Keratinocyte (primary cell): ENCODE data around the gene S1PR3.

Source experiments
- EZH2 ChIP-seq: IDR thresholded peaks from one replicate; pipeline ENCODE4 v1.6.1; 2012; ENCODE audit warnings: inconsistent platforms, mild to moderate bottlenecking, low read length, moderate library complexity
- TF ChIP-seq, protein P1 (sequence below), 3 experiments: IDR thresholded peaks in 1 of 3; conservative IDR thresholded peaks in 1 of 3; optimal IDR thresholded peaks in 1 of 3; 2 replicates in 2 of 3; 3 replicates in 1 of 3; pipeline versions ENCODE3 to v1.5.1; 2011; ENCODE audit warnings: low read length in 3 of 3, mild to moderate bottlenecking in 3 of 3, moderate library complexity in 2 of 3, control low read depth in 1 of 3, inconsistent platforms in 1 of 3; ENCODE audit not compliant: insufficient read depth in 2 of 3; ENCODE audit errors: extremely low read depth in 1 of 3

DNA sequence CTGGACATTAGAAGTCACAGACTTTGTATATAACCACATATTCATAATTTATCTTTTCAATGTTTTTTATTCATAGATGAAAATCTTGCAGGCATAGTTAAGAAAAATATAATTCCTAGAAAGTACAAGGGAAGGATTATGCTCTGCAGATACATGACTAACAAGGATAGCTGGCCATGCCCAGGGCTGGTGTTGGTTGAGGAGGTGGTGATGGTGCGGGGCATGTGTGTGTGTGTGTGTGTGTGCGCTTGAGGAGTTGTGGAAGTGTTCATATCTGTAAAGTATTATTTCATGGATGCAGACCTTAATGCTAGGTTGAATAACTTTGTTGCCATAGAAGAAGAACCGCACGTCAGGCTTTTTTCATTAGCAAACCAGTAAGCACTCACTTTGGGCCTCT lies 1.3 kb downstream of the S1PR3 start:
- TF ChIP-seq, protein P1, sequence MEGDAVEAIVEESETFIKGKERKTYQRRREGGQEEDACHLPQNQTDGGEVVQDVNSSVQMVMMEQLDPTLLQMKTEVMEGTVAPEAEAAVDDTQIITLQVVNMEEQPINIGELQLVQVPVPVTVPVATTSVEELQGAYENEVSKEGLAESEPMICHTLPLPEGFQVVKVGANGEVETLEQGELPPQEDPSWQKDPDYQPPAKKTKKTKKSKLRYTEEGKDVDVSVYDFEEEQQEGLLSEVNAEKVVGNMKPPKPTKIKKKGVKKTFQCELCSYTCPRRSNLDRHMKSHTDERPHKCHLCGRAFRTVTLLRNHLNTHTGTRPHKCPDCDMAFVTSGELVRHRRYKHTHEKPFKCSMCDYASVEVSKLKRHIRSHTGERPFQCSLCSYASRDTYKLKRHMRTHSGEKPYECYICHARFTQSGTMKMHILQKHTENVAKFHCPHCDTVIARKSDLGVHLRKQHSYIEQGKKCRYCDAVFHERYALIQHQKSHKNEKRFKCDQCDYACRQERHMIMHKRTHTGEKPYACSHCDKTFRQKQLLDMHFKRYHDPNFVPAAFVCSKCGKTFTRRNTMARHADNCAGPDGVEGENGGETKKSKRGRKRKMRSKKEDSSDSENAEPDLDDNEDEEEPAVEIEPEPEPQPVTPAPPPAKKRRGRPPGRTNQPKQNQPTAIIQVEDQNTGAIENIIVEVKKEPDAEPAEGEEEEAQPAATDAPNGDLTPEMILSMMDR (optimal IDR thresholded peaks at IDR 0.05 in 1 of 3, IDR thresholded peaks at IDR 0.05 in 1 of 3, conservative IDR thresholded peaks at IDR 0.05 in 1 of 3; ENCODE audit: extremely low read depth in 1 of 3, insufficient read depth in 2 of 3, low read length in 3 of 3): no peak
- TF ChIP-seq EZH2: no peak
